ENCODE data around the gene AK3.

AK3 gene

DNA sequence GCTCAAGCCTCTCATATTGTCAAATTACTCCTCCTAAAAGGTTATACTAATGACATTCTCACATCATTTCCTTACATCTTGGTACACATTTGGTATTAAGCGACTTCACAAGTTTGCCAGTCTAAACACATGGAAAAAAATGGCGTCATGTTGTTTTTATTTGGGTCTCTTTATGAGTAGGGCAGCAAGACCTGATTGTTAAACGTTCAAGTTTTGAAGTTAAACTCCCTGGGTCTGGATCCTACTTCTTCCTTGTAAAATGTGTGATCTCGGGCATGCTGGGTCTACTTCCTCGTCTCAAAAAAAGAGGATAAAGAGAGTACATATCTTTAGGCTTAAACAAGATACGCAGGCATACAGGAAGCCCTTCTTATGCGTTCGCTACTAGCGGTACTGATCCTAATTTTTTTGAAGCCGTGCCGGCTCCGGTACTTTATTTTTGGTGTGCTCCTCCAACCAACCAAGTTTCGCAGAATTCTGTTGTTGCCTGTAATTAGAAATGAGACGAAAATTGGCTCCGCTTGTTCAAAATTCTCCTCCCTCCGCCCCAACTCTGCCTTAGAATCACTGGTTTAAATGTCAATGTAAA lies 62.2 kb downstream of the AK3 start:
- Histone ChIP-seq H3K27me3 (ENCODE audit: low read depth, low read length) (no peaks in the 10 kb centered on the region), H3K9me3 (ENCODE audit: insufficient read depth, low read length) (no peaks in the 10 kb centered on the region), H3K4me2 (ENCODE audit: low read length) (peak overlapping the region; percentile 77), H3K79me2 (ENCODE audit: low read length) (peaks cover 34% of the 10 kb centered on the region), H3K4me1 (ENCODE audit: low read length) (peaks cover 14% of the 10 kb centered on the region), H4K20me1 (ENCODE audit: insufficient read depth, low read length) (0 out of 2 replicates have a peak, but pooled peaks cover 5% of the 10 kb centered on the region), H3K9ac (ENCODE audit: low read length) (peak overlapping the region; percentile 95), H3K27ac (ENCODE audit: low read length) (peak overlapping the region; percentile 82), H3K4me3 (ENCODE audit: low read length) (peak overlapping the region; percentile 93), H3K36me3 (replicated peaks; ENCODE audit: low read depth, low read length) (no peaks in the 10 kb centered on the region), H2AFZ (ENCODE audit: low read depth, low read length) (peak overlapping the region; percentile 72)
- TF ChIP-seq CTCF (IDR thresholded peaks at IDR 0.05; ENCODE audit: low read depth, low read length): no peak
- TF ChIP-seq EZH2phosphoT487 (IDR thresholded peaks at IDR 0.05; ENCODE audit: low read depth): no peak

DNA sequence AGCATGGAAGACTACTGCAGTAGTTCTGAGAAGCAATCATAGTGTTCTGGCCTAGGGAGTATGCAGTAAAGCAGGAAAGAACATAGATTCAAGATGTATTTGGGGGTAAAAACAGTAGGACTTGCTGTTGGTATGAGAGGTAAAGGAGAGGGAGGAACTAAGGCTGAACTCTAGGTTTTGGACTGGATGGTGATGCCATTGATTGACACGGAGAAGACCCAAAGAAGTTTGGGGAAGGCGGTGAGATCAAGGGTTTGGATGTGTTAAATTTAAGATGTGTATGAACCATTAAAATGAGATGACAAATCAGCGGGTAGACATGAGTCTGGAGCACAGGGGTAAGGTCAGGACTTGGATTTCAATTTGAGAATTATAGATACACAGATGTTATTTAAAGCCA lies 63.6 kb downstream of the AK3 start:
- no peak overlapping the region for H3K27ac ChIP-seq (ENCODE audit: low read length)
- H3K4me3 ChIP-seq (ENCODE audit: low read length): no peak overlapping the region
- peaks cover 14% of the 10 kb centered on the region for H3K4me1 ChIP-seq (ENCODE audit: low read length)
- no peaks in the 10 kb centered on the region for H3K9me3 ChIP-seq (ENCODE audit: insufficient read depth, low read length)
- no peaks in the 10 kb centered on the region for H3K27me3 ChIP-seq (ENCODE audit: low read depth, low read length)
- no peak for TF ChIP-seq CTCF (IDR thresholded peaks at IDR 0.05; ENCODE audit: low read depth, low read length)
- no peak for TF ChIP-seq EZH2phosphoT487 (IDR thresholded peaks at IDR 0.05; ENCODE audit: low read depth)
- peaks cover 24% of the 10 kb centered on the region for H3K79me2 ChIP-seq (ENCODE audit: low read length)
- no peak overlapping the region; the same call in 1 of the 2 replicates for H2AFZ ChIP-seq (ENCODE audit: low read depth, low read length)
- no peak overlapping the region for H3K9ac ChIP-seq (ENCODE audit: low read length)
- H3K4me2 ChIP-seq (ENCODE audit: low read length): no peak overlapping the region
- no peaks in the 10 kb centered on the region for H3K36me3 ChIP-seq (replicated peaks; ENCODE audit: low read depth, low read length)
- H4K20me1 ChIP-seq (ENCODE audit: insufficient read depth, low read length): no peaks in the 10 kb centered on the region

GRCh38 chr9:4674783-4675182 lies 66.2 kb downstream of the AK3 start:
- H3K27ac ChIP-seq (ENCODE audit: low read length): no peak overlapping the region
- TF ChIP-seq CTCF (IDR thresholded peaks at IDR 0.05; ENCODE audit: low read depth, low read length) (no peak), EZH2phosphoT487 (IDR thresholded peaks at IDR 0.05; ENCODE audit: low read depth) (no peak)
- H3K4me2 ChIP-seq (ENCODE audit: low read length): no peak overlapping the region
- 0 out of 2 replicates have a peak, but pooled peaks cover 4% of the 10 kb centered on the region for H3K4me1 ChIP-seq (ENCODE audit: low read length)
- H3K79me2 ChIP-seq (ENCODE audit: low read length): peaks cover under 1% of the 10 kb centered on the region
- no peaks in the 10 kb centered on the region for H4K20me1 ChIP-seq (ENCODE audit: insufficient read depth, low read length)
- no peak overlapping the region for H3K9ac ChIP-seq (ENCODE audit: low read length)
- no peak overlapping the region for H3K4me3 ChIP-seq (ENCODE audit: low read length)
- H3K27me3 ChIP-seq (ENCODE audit: low read depth, low read length): no peaks in the 10 kb centered on the region
- no peaks in the 10 kb centered on the region for H3K36me3 ChIP-seq (replicated peaks; ENCODE audit: low read depth, low read length)
- H3K9me3 ChIP-seq (ENCODE audit: insufficient read depth, low read length): no peaks in the 10 kb centered on the region
- H2AFZ ChIP-seq (ENCODE audit: low read depth, low read length): no peak overlapping the region

DNA sequence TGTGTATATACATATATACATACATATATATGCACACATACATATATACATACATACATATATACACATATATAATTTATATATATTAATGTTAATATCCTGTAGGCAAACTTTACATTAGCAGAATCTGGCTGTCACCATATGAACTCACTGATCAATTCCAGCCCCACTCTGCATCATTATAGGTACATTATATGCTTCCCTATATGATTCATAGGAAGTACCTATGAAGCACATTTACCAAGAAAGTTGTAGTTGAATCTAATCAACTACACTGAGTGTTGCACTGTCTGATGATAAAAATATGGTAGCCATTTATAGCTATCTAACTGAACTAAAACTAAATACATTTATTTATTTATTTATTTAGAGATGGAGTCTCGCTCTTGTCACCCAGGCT lies 69.3 kb downstream of the AK3 start:
- H3K4me1 ChIP-seq (ENCODE audit: low read length): no peaks in the 10 kb centered on the region

More for the DNA sequence above, 69.3 kb downstream of the AK3 start:
- no peaks in the 10 kb centered on the region for H3K79me2 ChIP-seq (ENCODE audit: low read length)
- H3K9ac ChIP-seq (ENCODE audit: low read length): no peak overlapping the region
- TF ChIP-seq CTCF (IDR thresholded peaks at IDR 0.05; ENCODE audit: low read depth, low read length) (no peak), EZH2phosphoT487 (IDR thresholded peaks at IDR 0.05; ENCODE audit: low read depth) (no peak)
- H3K4me3 ChIP-seq (ENCODE audit: low read length): no peak overlapping the region
- H3K27me3 ChIP-seq (ENCODE audit: low read depth, low read length): no peaks in the 10 kb centered on the region
- H3K9me3 ChIP-seq (ENCODE audit: insufficient read depth, low read length): no peaks in the 10 kb centered on the region
- no peak overlapping the region for H2AFZ ChIP-seq (ENCODE audit: low read depth, low read length)
- no peak overlapping the region for H3K27ac ChIP-seq (ENCODE audit: low read length)
- no peaks in the 10 kb centered on the region for H4K20me1 ChIP-seq (ENCODE audit: insufficient read depth, low read length)
- H3K36me3 ChIP-seq (replicated peaks; ENCODE audit: low read depth, low read length): no peaks in the 10 kb centered on the region
- H3K4me2 ChIP-seq (ENCODE audit: low read length): no peak overlapping the region
